Fibroblast of skin of back (primary cell): ENCODE data around the gene CPXM2.

ENCODE experiments used
- DNase-seq: peaks from one replicate; pipeline ENCODE4 v3.0.0-alpha.2; 2013

CPXM2 gene

DNA sequence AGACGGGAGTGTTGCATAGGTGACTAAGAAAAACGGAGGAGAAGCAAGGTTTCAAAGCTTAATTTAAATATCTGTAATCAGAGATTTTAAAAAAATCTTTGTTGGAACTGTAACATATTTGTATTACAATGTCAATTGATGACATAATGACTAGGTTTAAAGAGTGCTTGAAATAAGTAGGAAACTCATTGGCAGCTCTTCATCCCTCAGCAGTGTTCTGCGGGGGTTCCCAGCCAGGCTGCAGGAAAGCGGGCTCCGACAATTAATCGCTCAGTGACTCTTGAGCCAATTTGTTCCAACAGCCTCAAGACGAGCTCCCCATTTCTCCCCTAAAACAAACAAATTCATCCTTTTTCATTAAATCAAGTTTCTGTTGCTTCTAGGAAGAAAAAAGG lies 22.6 kb downstream of the CPXM2 start:
- DNase-seq = no peak

- no peak for DNase-seq
These were observed 23.3 kb downstream of the CPXM2 start for GRCh38 chr10:123868038-123869019.

DNA sequence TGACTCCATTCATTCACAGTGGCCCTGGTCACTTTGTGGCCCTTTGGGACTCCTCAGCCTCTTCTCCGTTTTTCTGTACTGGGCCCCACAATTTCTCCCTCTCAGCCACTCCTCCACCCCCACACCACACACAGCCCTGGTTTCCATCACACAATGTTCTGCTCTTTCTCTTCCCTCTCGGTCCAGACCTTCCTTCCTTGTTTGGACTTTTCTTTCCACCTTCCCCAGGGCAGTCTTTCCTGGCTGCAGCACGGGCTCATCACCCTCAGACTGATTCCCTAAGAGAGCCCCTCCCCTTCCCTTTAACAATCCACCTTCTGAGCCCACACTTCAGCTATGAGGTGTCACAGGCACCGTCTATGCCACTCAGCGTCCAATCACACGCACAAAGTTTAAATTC lies 25.7 kb downstream of the CPXM2 start:
- DNase-seq = no peak

DNA sequence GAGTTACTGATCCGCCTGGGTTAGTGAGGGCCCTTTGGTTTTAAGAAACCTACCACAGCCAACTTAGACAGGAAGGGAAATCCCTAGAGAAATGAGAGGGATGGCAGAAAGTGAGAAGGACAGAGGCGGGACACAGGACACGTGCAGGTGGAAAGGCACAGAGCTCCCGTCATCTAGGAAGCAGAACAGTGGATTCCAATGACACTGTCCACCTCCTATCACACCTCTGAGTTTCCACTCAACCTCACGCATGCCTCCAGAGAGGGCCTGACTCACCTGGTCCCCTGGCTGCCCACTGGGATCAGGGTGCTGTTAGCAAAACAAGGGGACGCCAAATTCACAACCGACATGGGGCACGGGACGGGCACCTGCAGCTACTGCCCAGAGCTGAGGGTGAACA lies 26.3 kb downstream of the CPXM2 start:
- DNase-seq = no peak

DNA sequence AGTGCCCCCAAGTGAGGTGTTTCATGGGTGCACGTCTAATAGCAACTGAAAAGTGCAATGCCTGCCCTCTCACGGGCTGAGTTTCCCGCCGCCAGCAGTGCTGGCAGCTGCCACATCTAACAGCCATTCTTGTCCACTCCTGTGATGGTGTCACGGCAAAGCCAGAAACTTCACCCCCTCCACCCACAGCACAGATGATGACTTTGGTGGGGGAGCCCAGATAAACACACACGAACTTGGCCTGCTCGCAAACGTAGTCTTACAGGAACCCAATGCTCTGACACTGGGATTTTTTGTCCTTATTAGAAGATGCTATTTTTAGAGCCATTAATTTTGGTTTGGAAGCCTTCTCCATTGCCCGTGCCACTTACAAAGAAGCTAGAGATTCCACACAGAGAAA lies 26.7 kb downstream of the CPXM2 start:
- no peak for DNase-seq

- no peak for DNase-seq
These were observed 27.7 kb downstream of the CPXM2 start for GRCh38 chr10:123863721-123864482.

- no peak for DNase-seq
These were observed 28.4 kb downstream of the CPXM2 start for GRCh38 chr10:123863183-123863575.

DNA sequence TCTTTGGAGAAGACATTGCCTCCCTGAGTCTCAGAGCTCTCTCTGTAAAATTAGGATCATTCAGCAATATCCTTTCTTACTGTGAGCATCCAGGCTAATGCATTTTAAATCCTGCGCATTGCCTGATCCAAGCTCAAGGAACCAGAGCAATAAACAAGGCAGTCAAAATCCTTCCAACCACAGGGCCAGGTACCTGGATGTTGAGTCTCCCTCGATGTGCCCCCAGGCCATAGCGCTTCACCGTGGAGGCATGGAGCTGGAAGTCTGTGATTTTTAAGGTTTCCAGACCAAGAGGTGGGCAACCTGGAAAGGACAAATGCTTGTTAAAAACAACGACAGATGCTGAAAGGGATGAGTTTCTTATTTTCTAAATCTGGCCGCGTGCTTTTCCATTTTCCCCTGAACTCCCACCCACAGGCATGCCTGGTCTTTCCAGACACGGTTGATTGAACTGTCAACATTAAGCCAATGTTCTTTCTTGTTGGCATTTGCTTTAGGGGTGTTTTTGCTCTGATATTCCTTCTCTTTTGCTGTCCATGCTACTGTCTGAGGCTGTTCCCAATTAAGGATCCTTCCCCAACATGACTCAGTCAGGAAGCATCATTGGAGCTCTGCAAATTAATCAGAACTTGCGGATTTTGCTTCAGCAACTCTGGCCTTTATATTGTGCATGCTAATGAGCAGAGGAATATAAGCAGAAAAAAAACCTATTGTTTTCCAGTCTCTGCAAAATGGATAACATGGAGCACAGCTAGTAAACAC lies 29.0 kb downstream of the CPXM2 start:
- DNase-seq = peak; percentile 31

DNA sequence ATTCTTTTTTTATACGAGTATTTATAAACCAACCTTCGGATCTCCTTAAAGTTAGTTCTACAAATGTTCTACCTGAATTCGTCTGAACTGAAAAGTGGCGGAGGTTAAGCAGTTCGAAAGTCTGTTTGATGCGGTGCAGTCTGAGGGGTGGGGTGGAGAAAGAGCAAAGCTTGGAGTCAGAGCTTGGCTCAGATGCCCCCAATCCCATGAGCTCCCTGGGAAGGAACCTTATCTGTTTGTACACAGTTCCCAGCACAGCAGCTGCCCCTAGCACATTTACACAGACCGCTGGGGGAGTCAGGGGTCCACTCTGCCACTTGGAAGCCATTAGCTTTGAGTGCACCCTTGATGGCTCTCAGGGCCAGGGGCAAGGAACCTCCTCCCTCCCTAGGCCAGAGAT lies 30.8 kb downstream of the CPXM2 start:
- no peak for DNase-seq

DNA sequence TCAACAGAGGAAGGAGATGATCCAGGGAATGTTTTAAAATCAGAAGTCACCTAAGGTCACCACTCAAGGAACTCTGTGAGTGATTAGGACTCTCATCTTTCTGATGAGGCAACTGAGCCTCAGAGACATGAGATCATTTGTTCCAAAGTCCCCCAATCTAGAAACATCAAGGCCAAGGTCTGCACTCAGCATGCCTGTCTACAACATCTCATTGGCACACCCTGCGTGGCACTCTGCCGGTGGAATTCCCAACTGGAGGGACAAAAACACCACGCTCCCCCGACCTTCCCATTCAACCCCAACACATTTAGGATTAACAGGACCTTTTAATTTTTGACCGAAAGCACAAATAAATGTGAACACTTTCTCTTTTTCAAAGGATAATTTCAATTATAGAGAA lies 31.4 kb downstream of the CPXM2 start:
- no peak for DNase-seq

GRCh38 chr10:123859653-123860050 lies 32.0 kb downstream of the CPXM2 start:
- no peak for DNase-seq

GRCh38 chr10:123858907-123859652 lies 32.5 kb downstream of the CPXM2 start:
- no peak for DNase-seq

- DNase-seq = peak; percentile 82
These were observed 33.4 kb downstream of the CPXM2 start for GRCh38 chr10:123858077-123858681.

DNA sequence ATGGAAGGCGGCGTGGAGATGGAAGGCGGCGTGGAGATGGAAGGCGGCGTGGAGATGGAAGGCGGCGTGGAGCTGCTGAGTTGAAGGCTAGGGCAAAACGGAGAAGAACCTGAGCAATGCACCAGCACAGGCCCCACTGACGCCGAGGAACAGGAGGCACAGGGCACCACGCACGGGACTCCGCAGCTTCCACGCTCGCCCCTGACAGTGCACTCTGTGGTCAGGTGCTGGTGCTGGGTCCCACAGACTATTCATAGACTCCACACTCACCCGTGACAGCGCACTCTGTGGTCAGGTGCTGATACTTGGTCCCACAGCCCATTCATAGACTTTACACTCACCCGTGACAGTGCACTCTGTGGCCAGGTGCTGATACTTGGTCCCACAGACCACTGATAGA lies 34.0 kb downstream of the CPXM2 start:
- no peak for DNase-seq

- DNase-seq = peak; percentile 7
These were observed 36.5 kb downstream of the CPXM2 start for GRCh38 chr10:123855008-123855684.

- DNase-seq = no peak
These were observed 37.1 kb downstream of the CPXM2 start for GRCh38 chr10:123854498-123854897.

GRCh38 chr10:123854003-123854402 lies 37.6 kb downstream of the CPXM2 start:
- DNase-seq = no peak

GRCh38 chr10:123852411-123852951 lies 39.1 kb downstream of the CPXM2 start:
- DNase-seq = no peak

DNA sequence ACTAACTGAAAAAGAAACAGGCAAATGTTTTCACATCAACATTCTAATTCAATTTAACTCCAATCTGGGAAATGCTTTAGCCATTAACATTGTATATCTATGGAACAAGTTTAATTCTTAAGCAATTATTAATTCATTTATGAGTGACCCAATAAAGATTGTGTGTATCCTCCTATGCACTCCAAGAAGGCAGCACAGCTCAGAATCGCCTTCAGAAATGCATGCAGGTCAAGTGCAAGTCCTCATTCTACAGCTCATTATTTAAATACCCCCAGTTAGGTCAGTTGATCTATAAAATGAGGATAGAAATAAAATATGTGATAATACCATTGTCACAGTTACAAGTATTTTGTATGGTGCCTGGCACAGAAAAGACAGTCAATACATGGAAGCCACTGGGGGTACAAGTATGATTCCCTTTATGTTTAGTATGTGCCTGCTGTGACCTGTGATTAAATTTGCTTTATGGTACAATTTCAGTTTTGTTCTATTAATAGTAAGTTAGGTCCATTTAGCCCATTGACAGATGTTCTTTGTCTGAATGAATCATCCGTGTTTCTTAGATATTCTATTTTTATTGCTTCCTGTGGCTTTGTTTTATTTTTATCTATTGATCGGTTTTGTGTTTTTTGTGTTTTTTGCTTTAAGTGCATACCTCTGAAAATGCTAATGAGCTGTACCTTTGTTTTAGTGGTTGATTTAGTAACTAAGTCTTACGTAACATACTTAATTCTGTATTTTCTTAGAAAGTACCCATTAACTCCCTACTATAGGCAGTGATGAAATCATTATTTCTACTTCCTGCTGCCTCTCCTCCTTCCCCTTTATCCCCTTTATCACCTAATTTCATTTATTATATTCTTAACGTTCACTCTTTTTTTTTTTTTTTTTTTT lies 42.8 kb downstream of the CPXM2 start:
- DNase-seq = no peak
